Panc1 (cell line): ENCODE results near the gene NECTIN1. TPM values are rescaled to one million over a fixed set of nuclear protein-coding genes. Genes with fewer than 3 reads are reported as not detected.

ENCODE experiments used
- ATAC-seq: fragments of 200-7000 bp; cut with Tn5 transposase; 2 replicates; pipeline ENCODE4 v1.9.1; 2020; ENCODE audit warnings: mild to moderate bottlenecking, moderate library complexity
- BruUV-seq: library from RNA; stranded (reverse); fragments of 400-500 nt; replicated peaks from 2 replicates; lab custom pipeline; 2021; lab: Mats Ljungman, UMichigan
- CTCF ChIA-PET: fragments of 300-600 bp; sonication (Branson Sonifier 250); formaldehyde crosslinking; loops from one replicate; lab custom pipeline; 2022; ENCODE audit warnings: antibody characterized with exemption; lab: Charles Lee
- POLR2A ChIA-PET: fragments of 300-600 bp; sonication (Branson Sonifier 250); formaldehyde crosslinking; loops from one replicate; lab custom pipeline; 2022; ENCODE audit warnings: antibody characterized with exemption; lab: Charles Lee
- DNase-seq: peaks from one replicate; pipeline ENCODE4 v3.0.0-alpha.2; 2010; ENCODE audit warnings: low read depth, low spot score
- H3K27ac ChIP-seq: 2 replicates; pipeline ENCODE4 v1.5.1; 2011; ENCODE audit warnings: mild to moderate bottlenecking, low read length, inconsistent platforms
- H3K27me3 ChIP-seq: fragments of 200-500 bp; sonication (Bioruptor generic); 2 replicates; pipeline ENCODE4 v1.6.0; 2014; ENCODE audit warnings: low read length, inconsistent platforms; ENCODE audit not compliant: control insufficient read depth, insufficient read depth
- H3K36me3 ChIP-seq: fragments of 200-500 bp; sonication (Bioruptor generic); 2 replicates; pipeline ENCODE4 v1.5.1; 2014; ENCODE audit warnings: inconsistent platforms, mild to moderate bottlenecking, low read length, moderate library complexity; ENCODE audit not compliant: control insufficient read depth, insufficient read depth
- H3K4me1 ChIP-seq: 2 replicates; pipeline ENCODE4 v1.5.1; 2011; ENCODE audit warnings: inconsistent platforms, mild to moderate bottlenecking, low read length, moderate library complexity; ENCODE audit not compliant: control insufficient read depth, insufficient read depth
- H3K4me3 ChIP-seq, 2 experiments: 2 replicates each; pipeline ENCODE4 v1.5.1; 2011 to 2012; ENCODE audit warnings: low read depth in 2 of 2, low read length in 2 of 2, mild to moderate bottlenecking in 2 of 2, inconsistent platforms in 1 of 2, moderate library complexity in 1 of 2
- H3K9me3 ChIP-seq: fragments of 200-500 bp; sonication (Bioruptor generic); 2 replicates; pipeline ENCODE4 v1.5.1; 2014; ENCODE audit warnings: low read depth, mild to moderate bottlenecking, inconsistent platforms, low read length, moderate library complexity; ENCODE audit not compliant: control insufficient read depth, insufficient read depth
- POLR2AphosphoS5 ChIP-seq: IDR thresholded peaks from 2 replicates; pipeline ENCODE4 v1.6.1; 2012; ENCODE audit warnings: mild to moderate bottlenecking, low read depth, low read length, moderate library complexity
- SIN3A ChIP-seq: IDR thresholded peaks from 2 replicates; pipeline ENCODE4 v1.6.1; 2012; ENCODE audit warnings: low read depth, mild to moderate bottlenecking, low read length, moderate library complexity, borderline replicate concordance; ENCODE audit not compliant: insufficient read depth
- TCF7L2 ChIP-seq: IDR thresholded peaks from 2 replicates; pipeline ENCODE4 v1.6.1; 2011; ENCODE audit warnings: mild to moderate bottlenecking, low read depth, low read length, inconsistent platforms
- in situ Hi-C: cut with HindIII; loops from 2 replicates; pipeline ENCODE4 v1.10.0; 2016; ENCODE audit warnings: low sequenced_read_pairs, low pct_unique_long_range_greater_than_20kb
- intact Hi-C: fragments of 100-400 bp; cut with micrococcal nuclease; formaldehyde crosslinking; loops from one replicate; pipeline ENCODE4 v1.10.0; 2022; ENCODE audit not compliant: unreplicated experiment
- total RNA-seq: library from RNA; stranded (reverse); gene quantifications from one replicate; pipeline ENCODE4 v1.2.1, GENCODE V29; 2021; ENCODE audit not compliant: unreplicated experiment
- TF ChIP-seq, protein P1 (sequence below), 2 experiments: IDR thresholded peaks; 2 replicates each; pipeline ENCODE4 v1.6.1; 2011 to 2012; ENCODE audit warnings: low read depth in 2 of 2, control low read depth in 1 of 2, low read length in 1 of 2, mild to moderate bottlenecking in 1 of 2, moderate library complexity in 1 of 2; ENCODE audit not compliant: insufficient read depth in 1 of 2
- TF ChIP-seq, protein P2 (sequence below): fragments of 450-650 bp; IDR thresholded peaks from 2 replicates; pipeline ENCODE4 v1.5.1; 2017; ENCODE audit warnings: mild to moderate bottlenecking

NECTIN1 gene
- total RNA-seq, 1 experiment from 2014 or later, result 14.6 TPM

DNA sequence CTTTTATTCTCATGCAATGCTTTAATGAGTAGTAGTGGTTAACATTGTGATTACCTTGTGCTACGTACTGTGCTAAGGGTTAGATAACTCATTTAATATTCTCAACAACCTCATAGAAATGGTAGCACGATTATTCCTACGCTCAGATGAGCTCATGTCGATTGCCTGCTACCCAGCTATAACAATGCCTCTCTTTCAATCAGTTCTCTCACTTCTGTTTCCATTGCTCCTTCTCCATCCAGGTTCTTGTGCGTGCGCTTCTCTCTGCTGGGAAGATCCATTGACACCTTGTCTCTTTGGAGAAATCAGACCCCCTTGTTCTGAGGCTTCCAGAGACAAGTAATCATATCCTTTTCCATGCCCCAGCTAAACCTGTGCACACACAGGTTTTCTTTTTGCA lies 120.8 kb downstream of the NECTIN1 start:
- TF ChIP-seq TCF7L2, result no peak
- TF ChIP-seq SIN3A, result no peak
- TF ChIP-seq POLR2AphosphoS5, result no peak
- TF ChIP-seq, protein P1, sequence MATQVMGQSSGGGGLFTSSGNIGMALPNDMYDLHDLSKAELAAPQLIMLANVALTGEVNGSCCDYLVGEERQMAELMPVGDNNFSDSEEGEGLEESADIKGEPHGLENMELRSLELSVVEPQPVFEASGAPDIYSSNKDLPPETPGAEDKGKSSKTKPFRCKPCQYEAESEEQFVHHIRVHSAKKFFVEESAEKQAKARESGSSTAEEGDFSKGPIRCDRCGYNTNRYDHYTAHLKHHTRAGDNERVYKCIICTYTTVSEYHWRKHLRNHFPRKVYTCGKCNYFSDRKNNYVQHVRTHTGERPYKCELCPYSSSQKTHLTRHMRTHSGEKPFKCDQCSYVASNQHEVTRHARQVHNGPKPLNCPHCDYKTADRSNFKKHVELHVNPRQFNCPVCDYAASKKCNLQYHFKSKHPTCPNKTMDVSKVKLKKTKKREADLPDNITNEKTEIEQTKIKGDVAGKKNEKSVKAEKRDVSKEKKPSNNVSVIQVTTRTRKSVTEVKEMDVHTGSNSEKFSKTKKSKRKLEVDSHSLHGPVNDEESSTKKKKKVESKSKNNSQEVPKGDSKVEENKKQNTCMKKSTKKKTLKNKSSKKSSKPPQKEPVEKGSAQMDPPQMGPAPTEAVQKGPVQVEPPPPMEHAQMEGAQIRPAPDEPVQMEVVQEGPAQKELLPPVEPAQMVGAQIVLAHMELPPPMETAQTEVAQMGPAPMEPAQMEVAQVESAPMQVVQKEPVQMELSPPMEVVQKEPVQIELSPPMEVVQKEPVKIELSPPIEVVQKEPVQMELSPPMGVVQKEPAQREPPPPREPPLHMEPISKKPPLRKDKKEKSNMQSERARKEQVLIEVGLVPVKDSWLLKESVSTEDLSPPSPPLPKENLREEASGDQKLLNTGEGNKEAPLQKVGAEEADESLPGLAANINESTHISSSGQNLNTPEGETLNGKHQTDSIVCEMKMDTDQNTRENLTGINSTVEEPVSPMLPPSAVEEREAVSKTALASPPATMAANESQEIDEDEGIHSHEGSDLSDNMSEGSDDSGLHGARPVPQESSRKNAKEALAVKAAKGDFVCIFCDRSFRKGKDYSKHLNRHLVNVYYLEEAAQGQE (IDR thresholded peaks at IDR 0.05; ENCODE audit: insufficient read depth in 1 of 2, low read depth in 2 of 2, low read length in 1 of 2), result no peak
- TF ChIP-seq, protein P2, sequence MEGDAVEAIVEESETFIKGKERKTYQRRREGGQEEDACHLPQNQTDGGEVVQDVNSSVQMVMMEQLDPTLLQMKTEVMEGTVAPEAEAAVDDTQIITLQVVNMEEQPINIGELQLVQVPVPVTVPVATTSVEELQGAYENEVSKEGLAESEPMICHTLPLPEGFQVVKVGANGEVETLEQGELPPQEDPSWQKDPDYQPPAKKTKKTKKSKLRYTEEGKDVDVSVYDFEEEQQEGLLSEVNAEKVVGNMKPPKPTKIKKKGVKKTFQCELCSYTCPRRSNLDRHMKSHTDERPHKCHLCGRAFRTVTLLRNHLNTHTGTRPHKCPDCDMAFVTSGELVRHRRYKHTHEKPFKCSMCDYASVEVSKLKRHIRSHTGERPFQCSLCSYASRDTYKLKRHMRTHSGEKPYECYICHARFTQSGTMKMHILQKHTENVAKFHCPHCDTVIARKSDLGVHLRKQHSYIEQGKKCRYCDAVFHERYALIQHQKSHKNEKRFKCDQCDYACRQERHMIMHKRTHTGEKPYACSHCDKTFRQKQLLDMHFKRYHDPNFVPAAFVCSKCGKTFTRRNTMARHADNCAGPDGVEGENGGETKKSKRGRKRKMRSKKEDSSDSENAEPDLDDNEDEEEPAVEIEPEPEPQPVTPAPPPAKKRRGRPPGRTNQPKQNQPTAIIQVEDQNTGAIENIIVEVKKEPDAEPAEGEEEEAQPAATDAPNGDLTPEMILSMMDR, result no peak
- no peak overlapping the region for H3K4me3 ChIP-seq

DNA sequence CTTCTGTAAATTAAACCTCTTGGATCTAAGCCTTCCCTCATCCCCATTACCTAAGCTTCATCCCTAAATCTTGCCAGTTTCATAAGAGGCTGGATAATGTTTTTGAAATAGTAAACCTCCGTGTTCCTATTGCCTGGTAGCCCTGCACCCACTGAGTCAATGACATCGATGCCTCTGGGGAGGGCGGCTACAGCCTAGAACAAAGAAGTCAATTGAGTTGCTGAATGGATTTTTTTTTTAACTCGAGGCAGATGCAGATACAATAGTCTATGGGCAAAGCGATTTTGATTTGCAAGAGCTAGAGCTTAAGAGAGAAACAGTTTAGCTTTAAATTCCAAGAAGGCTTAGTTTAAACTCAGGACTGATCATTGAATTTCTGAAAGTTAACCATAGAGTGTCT lies 121.3 kb downstream of the NECTIN1 start:
- POLR2A ChIA-PET, result no interaction called here
- Histone ChIP-seq H3K27ac (no peak overlapping the region), H3K4me1 (no peaks in the 10 kb centered on the region), H3K9me3 (no peaks in the 10 kb centered on the region), H3K4me3 (no peak overlapping the region), H3K36me3 (no peaks in the 10 kb centered on the region), H3K27me3 (peaks cover 14% of the 10 kb centered on the region)
- CTCF ChIA-PET, result no interaction called here
- no peak for ATAC-seq
- in situ Hi-C loops (no loop called here), intact Hi-C loops (no loop called here)
- TF ChIP-seq TCF7L2 (no peak), SIN3A (no peak), POLR2AphosphoS5 (no peak)
- TF ChIP-seq, protein P1 (IDR thresholded peaks at IDR 0.05; ENCODE audit: insufficient read depth in 1 of 2, low read depth in 2 of 2, low read length in 1 of 2), result no peak
- TF ChIP-seq, protein P2, result no peak
- BruUV-seq, result no TSS peak
- no peak for DNase-seq

More for the DNA sequence above, 120.8 kb downstream of the NECTIN1 start:
- in situ Hi-C loops (no loop called here), intact Hi-C loops (no loop called here)
- ATAC-seq, result no peak
- Histone ChIP-seq H3K9me3 (no peaks in the 10 kb centered on the region), H3K27me3 (peaks cover 14% of the 10 kb centered on the region), H3K36me3 (no peaks in the 10 kb centered on the region), H3K4me1 (no peaks in the 10 kb centered on the region), H3K27ac (no peak overlapping the region)
- CTCF ChIA-PET, result interaction anchor here (0.9 kb wide), 1 partner anchor 500 kb away, joined by 3 read pairs; no protein-coding TSS in a partner anchor
- POLR2A ChIA-PET, result no interaction called here
- no TSS peak for BruUV-seq
- DNase-seq, result no peak
